WTC11 (cell line): Measurements from ENCODE around the gene BICD1. TPM values are rescaled to one million over a fixed set of nuclear protein-coding genes. Genes with fewer than 3 reads are reported as not detected.
A peak's percentile ranks its signal among the peaks of the same experiment; 100 is the strongest.

ENCODE experiments used
- ATAC-seq: fragments of 200-7000 bp; cut with Tn5 transposase; 2 replicates; pipeline ENCODE4 v1.10.0; 2021; ENCODE audit warnings: mild to moderate bottlenecking, moderate library complexity
- CTCF ChIA-PET: fragments of 300-600 bp; sonication (Branson Sonifier 250); formaldehyde crosslinking; loops from one replicate; lab custom pipeline; 2021; ENCODE audit warnings: antibody characterized with exemption; lab: Charles Lee
- POLR2A ChIA-PET: fragments of 350-600 bp; sonication (Branson Sonifier 250); formaldehyde crosslinking; loops from one replicate; lab custom pipeline; 2021; ENCODE audit warnings: antibody characterized with exemption; lab: Charles Lee
- DNase-seq: peaks from one replicate; pipeline ENCODE4 v3.0.0; 2021; ENCODE audit warnings: low spot score
- H3K27ac Mint-ChIP-seq: 2 replicates; pipeline ENCODE4 v1.8.0; 2021; ENCODE audit warnings: mixed read lengths
- H3K27me3 Mint-ChIP-seq: 2 replicates; pipeline ENCODE4 v1.8.0; 2021; ENCODE audit warnings: low read depth, mild to moderate bottlenecking, moderate library complexity, mixed read lengths
- H3K36me3 Mint-ChIP-seq: 2 replicates; pipeline ENCODE4 v1.8.0; 2021; ENCODE audit warnings: mixed read lengths
- H3K4me1 Mint-ChIP-seq: 2 replicates; pipeline ENCODE4 v1.8.0; 2022; ENCODE audit warnings: mixed read lengths
- H3K4me3 Mint-ChIP-seq: 2 replicates; pipeline ENCODE4 v1.8.0; 2021; ENCODE audit warnings: mild to moderate bottlenecking, moderate library complexity, mixed read lengths
- H3K9me3 Mint-ChIP-seq: 2 replicates; pipeline ENCODE4 v1.8.0; 2021; ENCODE audit warnings: mixed read lengths
- CREM ChIP-seq: sonication (generic); formaldehyde crosslinking; IDR thresholded peaks from 2 replicates; pipeline ENCODE4 v1.8.1; 2022; ENCODE audit warnings: mild to moderate bottlenecking, missing genetic modification reagents, moderate library complexity
- ESRRA ChIP-seq: sonication (generic); formaldehyde crosslinking; IDR thresholded peaks from 2 replicates; pipeline ENCODE4 v1.8.1; 2022; ENCODE audit warnings: mild to moderate bottlenecking, missing genetic modification reagents, borderline replicate concordance
- GRHL2 ChIP-seq: fragments of 250-450 bp; sonication (Bioruptor Pico); IDR thresholded peaks from 2 replicates; pipeline ENCODE4 v1.8.0; 2022; ENCODE audit warnings: mild to moderate bottlenecking, moderate library complexity; ENCODE audit not compliant: insufficient replicate concordance, severe bottlenecking
- IRF2 ChIP-seq: sonication (generic); formaldehyde crosslinking; IDR thresholded peaks from 2 replicates; pipeline ENCODE4 v1.8.0; 2022; ENCODE audit warnings: low read depth, missing genetic modification reagents, borderline replicate concordance
- JUN ChIP-seq: sonication (generic); formaldehyde crosslinking; IDR thresholded peaks from 2 replicates; pipeline ENCODE4 v1.8.0; 2023; ENCODE audit warnings: mild to moderate bottlenecking, missing genetic modification reagents
- KAT7 ChIP-seq: sonication (generic); formaldehyde crosslinking; IDR thresholded peaks from 2 replicates; pipeline ENCODE4 v1.8.1; 2023; ENCODE audit warnings: missing genetic modification reagents, mild to moderate bottlenecking, borderline replicate concordance
- NR1H2 ChIP-seq: sonication (generic); formaldehyde crosslinking; IDR thresholded peaks from 2 replicates; pipeline ENCODE4 v1.9.0; 2021; ENCODE audit warnings: mild to moderate bottlenecking, moderate library complexity, missing genetic modification reagents
- NR2C2 ChIP-seq: sonication (generic); formaldehyde crosslinking; IDR thresholded peaks from 2 replicates; pipeline ENCODE4 v1.8.0; 2022; ENCODE audit warnings: mild to moderate bottlenecking, missing genetic modification reagents
- NR3C1 ChIP-seq: sonication (generic); formaldehyde crosslinking; conservative IDR thresholded peaks from 2 replicates; pipeline ENCODE4 v1.8.1; 2023; ENCODE audit warnings: low read depth, mild to moderate bottlenecking, missing genetic modification reagents
- OVOL2 ChIP-seq: fragments of 250-450 bp; sonication (Bioruptor Pico); IDR thresholded peaks from 2 replicates; pipeline ENCODE4 v1.9.0; 2021; ENCODE audit warnings: mild to moderate bottlenecking, borderline replicate concordance
- PRRX2 ChIP-seq: fragments of 250-450 bp; sonication (Bioruptor Pico); IDR thresholded peaks from 2 replicates; pipeline ENCODE4 v1.8.0; 2021; ENCODE audit warnings: mild to moderate bottlenecking
- SMAD4 ChIP-seq: sonication (generic); formaldehyde crosslinking; IDR thresholded peaks from 2 replicates; pipeline ENCODE4 v1.8.0; 2022; ENCODE audit warnings: mild to moderate bottlenecking, missing genetic modification reagents
- SOX15 ChIP-seq: fragments of 250-450 bp; sonication (Bioruptor Pico); IDR thresholded peaks from 2 replicates; pipeline ENCODE4 v1.9.0; 2021; ENCODE audit warnings: mild to moderate bottlenecking
- TEAD1 ChIP-seq: sonication (generic); formaldehyde crosslinking; IDR thresholded peaks from 2 replicates; pipeline ENCODE4 v1.8.0; 2022; ENCODE audit warnings: mild to moderate bottlenecking, missing genetic modification reagents
- total RNA-seq: library from RNA; stranded (reverse); gene quantifications from 3 replicates; pipeline ENCODE4 v1.2.3, GENCODE V29; 2021
- TF ChIP-seq, protein P1 (sequence below): fragments of 250-450 bp; sonication (Bioruptor Pico); IDR thresholded peaks from 2 replicates; pipeline ENCODE4 v1.9.0; 2021; ENCODE audit warnings: mild to moderate bottlenecking, borderline replicate concordance
- TF ChIP-seq, protein P2 (sequence below): sonication (generic); formaldehyde crosslinking; conservative IDR thresholded peaks from 2 replicates; pipeline ENCODE4 v1.8.1; 2023; ENCODE audit warnings: mild to moderate bottlenecking, low read depth, missing genetic modification reagents, moderate library complexity
- TF ChIP-seq, protein P3 (sequence below): sonication (generic); formaldehyde crosslinking; IDR thresholded peaks from 2 replicates; pipeline ENCODE4 v1.8.0; 2022; ENCODE audit warnings: mild to moderate bottlenecking, missing genetic modification reagents
- TF ChIP-seq, protein P4 (sequence below): sonication (generic); formaldehyde crosslinking; IDR thresholded peaks from 2 replicates; pipeline ENCODE4 v1.8.0; 2022; ENCODE audit warnings: mild to moderate bottlenecking, missing genetic modification reagents
- TF ChIP-seq, protein P5 (sequence below): sonication (generic); formaldehyde crosslinking; IDR thresholded peaks from 2 replicates; pipeline ENCODE4 v1.8.1; 2023; ENCODE audit warnings: mild to moderate bottlenecking, missing genetic modification reagents, moderate library complexity
- TF ChIP-seq, protein P6 (sequence below): fragments of 250-450 bp; sonication (Bioruptor Pico); IDR thresholded peaks from 2 replicates; pipeline ENCODE4 v1.8.0; 2021; ENCODE audit warnings: mild to moderate bottlenecking

Gene BICD1
- total RNA-seq, 1 experiment from 2014 or later = 69.4 TPM

DNA sequence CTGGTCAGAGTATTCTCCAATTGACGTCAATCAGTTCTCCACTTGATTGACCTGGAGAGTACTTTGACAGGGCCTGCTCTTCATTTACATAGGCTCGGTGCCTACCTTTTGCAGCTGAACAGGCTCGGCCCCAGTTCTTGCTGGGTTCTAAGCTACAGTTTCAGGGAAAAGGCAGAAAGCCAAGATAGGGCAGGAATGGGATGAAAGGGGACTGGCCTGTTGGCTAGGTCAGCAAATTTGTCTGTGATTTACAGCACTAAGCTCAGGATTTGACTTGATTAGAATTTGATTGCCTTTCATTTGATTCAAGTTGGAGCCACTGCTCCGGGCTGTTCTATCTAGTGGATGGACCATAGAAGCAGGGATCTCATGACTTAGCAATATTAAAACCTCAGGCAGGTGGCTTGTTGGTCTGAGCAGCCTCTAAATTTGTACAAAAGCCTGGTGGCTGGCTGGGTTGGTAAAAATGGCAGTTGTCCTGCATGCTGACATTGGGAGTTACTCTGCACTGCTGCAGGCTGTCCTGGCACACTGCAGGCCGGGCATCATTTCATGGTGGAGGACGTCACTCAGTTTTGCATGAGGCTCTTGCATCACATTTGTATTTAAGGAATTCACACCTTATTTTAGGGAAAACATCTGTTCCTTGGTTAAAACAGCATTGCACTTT, 71.8 kb downstream of the BICD1 start (continued):
- TF ChIP-seq, protein P1, sequence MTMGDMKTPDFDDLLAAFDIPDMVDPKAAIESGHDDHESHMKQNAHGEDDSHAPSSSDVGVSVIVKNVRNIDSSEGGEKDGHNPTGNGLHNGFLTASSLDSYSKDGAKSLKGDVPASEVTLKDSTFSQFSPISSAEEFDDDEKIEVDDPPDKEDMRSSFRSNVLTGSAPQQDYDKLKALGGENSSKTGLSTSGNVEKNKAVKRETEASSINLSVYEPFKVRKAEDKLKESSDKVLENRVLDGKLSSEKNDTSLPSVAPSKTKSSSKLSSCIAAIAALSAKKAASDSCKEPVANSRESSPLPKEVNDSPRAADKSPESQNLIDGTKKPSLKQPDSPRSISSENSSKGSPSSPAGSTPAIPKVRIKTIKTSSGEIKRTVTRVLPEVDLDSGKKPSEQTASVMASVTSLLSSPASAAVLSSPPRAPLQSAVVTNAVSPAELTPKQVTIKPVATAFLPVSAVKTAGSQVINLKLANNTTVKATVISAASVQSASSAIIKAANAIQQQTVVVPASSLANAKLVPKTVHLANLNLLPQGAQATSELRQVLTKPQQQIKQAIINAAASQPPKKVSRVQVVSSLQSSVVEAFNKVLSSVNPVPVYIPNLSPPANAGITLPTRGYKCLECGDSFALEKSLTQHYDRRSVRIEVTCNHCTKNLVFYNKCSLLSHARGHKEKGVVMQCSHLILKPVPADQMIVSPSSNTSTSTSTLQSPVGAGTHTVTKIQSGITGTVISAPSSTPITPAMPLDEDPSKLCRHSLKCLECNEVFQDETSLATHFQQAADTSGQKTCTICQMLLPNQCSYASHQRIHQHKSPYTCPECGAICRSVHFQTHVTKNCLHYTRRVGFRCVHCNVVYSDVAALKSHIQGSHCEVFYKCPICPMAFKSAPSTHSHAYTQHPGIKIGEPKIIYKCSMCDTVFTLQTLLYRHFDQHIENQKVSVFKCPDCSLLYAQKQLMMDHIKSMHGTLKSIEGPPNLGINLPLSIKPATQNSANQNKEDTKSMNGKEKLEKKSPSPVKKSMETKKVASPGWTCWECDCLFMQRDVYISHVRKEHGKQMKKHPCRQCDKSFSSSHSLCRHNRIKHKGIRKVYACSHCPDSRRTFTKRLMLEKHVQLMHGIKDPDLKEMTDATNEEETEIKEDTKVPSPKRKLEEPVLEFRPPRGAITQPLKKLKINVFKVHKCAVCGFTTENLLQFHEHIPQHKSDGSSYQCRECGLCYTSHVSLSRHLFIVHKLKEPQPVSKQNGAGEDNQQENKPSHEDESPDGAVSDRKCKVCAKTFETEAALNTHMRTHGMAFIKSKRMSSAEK = no peak

DNA sequence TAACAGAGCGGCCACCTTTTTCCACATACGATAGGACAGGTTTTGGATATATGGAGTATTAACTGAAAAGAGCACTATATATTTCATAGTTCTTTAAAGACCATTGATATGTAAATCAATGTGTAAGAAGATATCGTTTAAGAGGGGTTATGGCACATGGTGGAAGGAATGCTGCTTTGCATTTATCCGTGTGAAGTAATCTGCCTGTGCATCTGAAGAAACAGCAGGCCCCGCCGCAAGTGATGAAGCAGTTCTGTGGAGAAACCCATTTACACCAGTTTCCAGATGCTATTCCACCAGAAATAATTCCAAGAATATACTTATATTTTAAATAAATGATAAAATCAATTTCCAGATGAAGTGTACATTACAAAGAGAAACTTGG, 72.4 kb downstream of the BICD1 start:
- TF ChIP-seq, protein P2, sequence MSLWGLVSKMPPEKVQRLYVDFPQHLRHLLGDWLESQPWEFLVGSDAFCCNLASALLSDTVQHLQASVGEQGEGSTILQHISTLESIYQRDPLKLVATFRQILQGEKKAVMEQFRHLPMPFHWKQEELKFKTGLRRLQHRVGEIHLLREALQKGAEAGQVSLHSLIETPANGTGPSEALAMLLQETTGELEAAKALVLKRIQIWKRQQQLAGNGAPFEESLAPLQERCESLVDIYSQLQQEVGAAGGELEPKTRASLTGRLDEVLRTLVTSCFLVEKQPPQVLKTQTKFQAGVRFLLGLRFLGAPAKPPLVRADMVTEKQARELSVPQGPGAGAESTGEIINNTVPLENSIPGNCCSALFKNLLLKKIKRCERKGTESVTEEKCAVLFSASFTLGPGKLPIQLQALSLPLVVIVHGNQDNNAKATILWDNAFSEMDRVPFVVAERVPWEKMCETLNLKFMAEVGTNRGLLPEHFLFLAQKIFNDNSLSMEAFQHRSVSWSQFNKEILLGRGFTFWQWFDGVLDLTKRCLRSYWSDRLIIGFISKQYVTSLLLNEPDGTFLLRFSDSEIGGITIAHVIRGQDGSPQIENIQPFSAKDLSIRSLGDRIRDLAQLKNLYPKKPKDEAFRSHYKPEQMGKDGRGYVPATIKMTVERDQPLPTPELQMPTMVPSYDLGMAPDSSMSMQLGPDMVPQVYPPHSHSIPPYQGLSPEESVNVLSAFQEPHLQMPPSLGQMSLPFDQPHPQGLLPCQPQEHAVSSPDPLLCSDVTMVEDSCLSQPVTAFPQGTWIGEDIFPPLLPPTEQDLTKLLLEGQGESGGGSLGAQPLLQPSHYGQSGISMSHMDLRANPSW = no peak
- no peak for TF ChIP-seq NR3C1
- TF ChIP-seq, protein P3, sequence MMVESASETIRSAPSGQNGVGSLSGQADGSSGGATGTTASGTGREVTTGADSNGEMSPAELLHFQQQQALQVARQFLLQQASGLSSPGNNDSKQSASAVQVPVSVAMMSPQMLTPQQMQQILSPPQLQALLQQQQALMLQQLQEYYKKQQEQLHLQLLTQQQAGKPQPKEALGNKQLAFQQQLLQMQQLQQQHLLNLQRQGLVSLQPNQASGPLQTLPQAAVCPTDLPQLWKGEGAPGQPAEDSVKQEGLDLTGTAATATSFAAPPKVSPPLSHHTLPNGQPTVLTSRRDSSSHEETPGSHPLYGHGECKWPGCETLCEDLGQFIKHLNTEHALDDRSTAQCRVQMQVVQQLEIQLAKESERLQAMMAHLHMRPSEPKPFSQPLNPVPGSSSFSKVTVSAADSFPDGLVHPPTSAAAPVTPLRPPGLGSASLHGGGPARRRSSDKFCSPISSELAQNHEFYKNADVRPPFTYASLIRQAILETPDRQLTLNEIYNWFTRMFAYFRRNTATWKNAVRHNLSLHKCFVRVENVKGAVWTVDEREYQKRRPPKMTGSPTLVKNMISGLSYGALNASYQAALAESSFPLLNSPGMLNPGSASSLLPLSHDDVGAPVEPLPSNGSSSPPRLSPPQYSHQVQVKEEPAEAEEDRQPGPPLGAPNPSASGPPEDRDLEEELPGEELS = no peak
- TF ChIP-seq PRRX2 (CRISPR knock-in tag) = no peak
- TF ChIP-seq, protein P4, sequence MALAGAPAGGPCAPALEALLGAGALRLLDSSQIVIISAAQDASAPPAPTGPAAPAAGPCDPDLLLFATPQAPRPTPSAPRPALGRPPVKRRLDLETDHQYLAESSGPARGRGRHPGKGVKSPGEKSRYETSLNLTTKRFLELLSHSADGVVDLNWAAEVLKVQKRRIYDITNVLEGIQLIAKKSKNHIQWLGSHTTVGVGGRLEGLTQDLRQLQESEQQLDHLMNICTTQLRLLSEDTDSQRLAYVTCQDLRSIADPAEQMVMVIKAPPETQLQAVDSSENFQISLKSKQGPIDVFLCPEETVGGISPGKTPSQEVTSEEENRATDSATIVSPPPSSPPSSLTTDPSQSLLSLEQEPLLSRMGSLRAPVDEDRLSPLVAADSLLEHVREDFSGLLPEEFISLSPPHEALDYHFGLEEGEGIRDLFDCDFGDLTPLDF (CRISPR knock-in tag) = no peak
- TF ChIP-seq GRHL2 (CRISPR knock-in tag) = no peak
- TF ChIP-seq TEAD1 (CRISPR knock-in tag) = no peak
- no peak for TF ChIP-seq KAT7 (CRISPR knock-in tag)
- no peak for TF ChIP-seq ESRRA (CRISPR knock-in tag)
- no peak for TF ChIP-seq SOX15
- no peak for TF ChIP-seq SMAD4 (CRISPR knock-in tag)
- no peak for TF ChIP-seq IRF2 (CRISPR knock-in tag)
- no peak for TF ChIP-seq OVOL2
- TF ChIP-seq NR1H2 (CRISPR knock-in tag) = no peak
- TF ChIP-seq CREM (CRISPR knock-in tag) = no peak
- TF ChIP-seq, protein P5, sequence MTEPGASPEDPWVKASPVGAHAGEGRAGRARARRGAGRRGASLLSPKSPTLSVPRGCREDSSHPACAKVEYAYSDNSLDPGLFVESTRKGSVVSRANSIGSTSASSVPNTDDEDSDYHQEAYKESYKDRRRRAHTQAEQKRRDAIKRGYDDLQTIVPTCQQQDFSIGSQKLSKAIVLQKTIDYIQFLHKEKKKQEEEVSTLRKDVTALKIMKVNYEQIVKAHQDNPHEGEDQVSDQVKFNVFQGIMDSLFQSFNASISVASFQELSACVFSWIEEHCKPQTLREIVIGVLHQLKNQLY = no peak
- TF ChIP-seq NR2C2 (CRISPR knock-in tag) = no peak
- TF ChIP-seq JUN (CRISPR knock-in tag) = no peak
- TF ChIP-seq, protein P6, sequence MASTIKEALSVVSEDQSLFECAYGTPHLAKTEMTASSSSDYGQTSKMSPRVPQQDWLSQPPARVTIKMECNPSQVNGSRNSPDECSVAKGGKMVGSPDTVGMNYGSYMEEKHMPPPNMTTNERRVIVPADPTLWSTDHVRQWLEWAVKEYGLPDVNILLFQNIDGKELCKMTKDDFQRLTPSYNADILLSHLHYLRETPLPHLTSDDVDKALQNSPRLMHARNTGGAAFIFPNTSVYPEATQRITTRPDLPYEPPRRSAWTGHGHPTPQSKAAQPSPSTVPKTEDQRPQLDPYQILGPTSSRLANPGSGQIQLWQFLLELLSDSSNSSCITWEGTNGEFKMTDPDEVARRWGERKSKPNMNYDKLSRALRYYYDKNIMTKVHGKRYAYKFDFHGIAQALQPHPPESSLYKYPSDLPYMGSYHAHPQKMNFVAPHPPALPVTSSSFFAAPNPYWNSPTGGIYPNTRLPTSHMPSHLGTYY = no peak
- Mint-ChIP-seq H3K36me3 (peaks cover 15% of the 10 kb centered on the region), H3K9me3 (peaks cover 3% of the 10 kb centered on the region; the same call in 1 of the 2 replicates), H3K27me3 (no peaks in the 10 kb centered on the region), H3K4me1 (peaks cover 36% of the 10 kb centered on the region), H3K4me3 (no peak overlapping the region), H3K27ac (peak overlapping the region; percentile 70)
- ChIA-PET CTCF (no interaction called here), POLR2A (no interaction called here)
- no peak for DNase-seq
- no peak for ATAC-seq
